Heart left ventricle (tissue), 16 donors: ENCODE results near the gene LAMA2. TPM values are rescaled to one million over a fixed set of nuclear protein-coding genes. Genes with fewer than 3 reads are reported as not detected.
A peak's percentile ranks its signal among the peaks of the same experiment; 100 is the strongest.

ENCODE experiments used
- ATAC-seq, 4 donors: fragments of 200-7000 bp; cut with Tn5 transposase; one replicate each; pipeline ENCODE4 v1.9.1; 2020 to 2022; ENCODE audit warnings: moderate library complexity in 4 of 4, mild to moderate bottlenecking in 3 of 4, moderate number of reproducible peaks in 1 of 4
- DNase-seq, 5 donors: peaks; one replicate each; pipeline ENCODE4 v3.0.0-alpha.2; 2020
- H3K27ac ChIP-seq, 12 donors: fragments of 200-600 bp; sonication (generic) in 4 of 12; one replicate each; pipeline versions ENCODE4 v1.5.0 to v1.8.0; 2016 to 2022; ENCODE audit warnings: mild to moderate bottlenecking in 2 of 12
- H3K27me3 ChIP-seq, 9 donors: fragments of 200-600 bp; sonication (generic) in 2 of 9; one replicate each; pipeline versions ENCODE4 v1.5.1 to v1.8.0; 2016 to 2022; ENCODE audit warnings: mild to moderate bottlenecking in 3 of 9
- H3K36me3 ChIP-seq, 9 donors: fragments of 200-600 bp; sonication (generic) in 2 of 9; one replicate each; pipeline versions ENCODE4 v1.5.0 to v1.8.0; 2018 to 2022; ENCODE audit warnings: mild to moderate bottlenecking in 2 of 9
- H3K4me1 ChIP-seq, 12 donors: fragments of 200-600 bp; sonication (generic) in 4 of 12; one replicate each; pipeline versions ENCODE4 v1.5.0 to v1.8.0; 2016 to 2022; ENCODE audit warnings: mild to moderate bottlenecking in 3 of 12
- H3K4me3 ChIP-seq, 12 donors: fragments of 200-600 bp; sonication (generic) in 4 of 12; one replicate each; pipeline versions ENCODE4 v1.5.0 to v1.8.0; 2017 to 2022; ENCODE audit warnings: mild to moderate bottlenecking in 9 of 12, moderate library complexity in 4 of 12
- H3K9me3 ChIP-seq, 12 donors: fragments of 200-600 bp; sonication (generic) in 4 of 12; one replicate each; pipeline versions ENCODE4 v1.5.0 to v1.8.0; 2016 to 2022; ENCODE audit warnings: mild to moderate bottlenecking in 1 of 12
- CTCF ChIP-seq, 12 donors: fragments of 200-600 bp; sonication (generic) in 4 of 12; IDR thresholded peaks; one replicate each; pipeline versions ENCODE4 v1.5.0 to v1.8.0; 2018 to 2022; ENCODE audit warnings: antibody characterized with exemption in 12 of 12, mild to moderate bottlenecking in 5 of 12
- POLR2A ChIP-seq, 2 donors: fragments of 450-650 bp; IDR thresholded peaks; one replicate each; pipeline ENCODE4 v1.6.1; 2017; ENCODE audit warnings: antibody characterized with exemption in 2 of 2, mild to moderate bottlenecking in 2 of 2, moderate library complexity in 2 of 2
- WGBS, 4 donors: extraction: QIAGEN DNeasy Blood & Tissue Kit in 2 of 4; methylation state at CpG; one replicate each; pipeline versions ENCODE4 v1.1.5 to v1.1.7; 2013 to 2018; 5-methylcytosine and 5-hydroxymethylcytosine counted together
- intact Hi-C, 10 donors: fragments of 100-400 bp; cut with DNase I; formaldehyde crosslinking; loops; one replicate each; pipeline versions ENCODE4 v1.11.1 to v1.14.2; 2022
- polyA plus RNA-seq, 2 donors: library from polyadenylated mRNA; stranded (reverse); fragments of 200-250 nt; gene quantifications; one replicate each; pipeline ENCODE4 v1.2.3, GENCODE V29; 2013
- total RNA-seq, 9 donors: library from RNA; depleted of rRNA in 2 of 9; stranded (reverse); fragments of >200 nt in 2 of 9; fragmentation: NEBNext Ultra II Directional in 3 of 9; extraction: Animal tissue kit (Norgen Biotek cat#: 25700) in 3 of 9; gene quantifications; one replicate each; pipeline versions ENCODE4 v1.1.0 to v1.2.4, GENCODE V29; 2016 to 2023
- donor health status: ischemic (EF 13 %, LVEDD 7.1; RV severe dilation, severe dysfunction).
- donor health status: healthy with polysubstance abuse.
- donor health status: DM: no; HTN: yes; CAD: no.
- donor health status: DM: no; HTN: no; CAD: no.
- donor health status: ischemic (EF 25% LVEDD 6.9; RV normal size, moderate dysfunction).
- donor health status: ischemic (EF 25% LVEDD 5.7; RV mildly dilated, moderate dysfunction).
- donor health status: healthy.
- donor health status: DM: yes; HTN: yes; CAD: no.
- donor health status: ischemic (EF 35%, LVEDD 5.7; RV mildly dilated, moderate dysfunction).
- donor health status: nonischemic (EF 11% LVEDD 7.7; RV severe dilation, severe dysfunction).
- donor health status: DM: yes; HTN: yes; CAD: no.
- donor health status: PGD.
- donor health status: ischemic (EF 29% LVEDD 5.4; RV normal size, mild dysfunction).
- donor health status: nonischemic (EF 23%, LVEDD 6.1; RV moderate dilation, normal function).

LAMA2 gene
- total and polyA plus RNA-seq, 11 donors = 34.8 to 299 (median 206) TPM

- Histone ChIP-seq H3K9me3 (no peaks in the 10 kb centered on the region), H3K4me1 (peaks cover 0 to 48% (median 17%) of the 10 kb centered on the region in 12 donors), H3K36me3 (peaks cover 0 to 14% (median 0%) of the 10 kb centered on the region in 9 donors), H3K27ac (no peak overlapping the region), H3K27me3 (no peaks in the 10 kb centered on the region), H3K4me3 (no peak overlapping the region)
- TF ChIP-seq CTCF (IDR thresholded peaks at IDR 0.05) = no peak
- TF ChIP-seq POLR2A (IDR thresholded peaks at IDR 0.05) = no peak
- intact Hi-C loops = no loop called here
- peak in 1 of 4 donors; percentile 21 for ATAC-seq
- 70 to 79% (median 74%) methylated on average over 2 of the region's 2 CpGs for WGBS, 4 donors
- no peak for DNase-seq
Measured at GRCh38 chr6:128919412-128920180, 36.7 kb downstream of the LAMA2 start.

- Histone ChIP-seq H3K4me1 (peaks cover 0 to 22% (median 4%) of the 10 kb centered on the region in 12 donors), H3K9me3 (no peaks in the 10 kb centered on the region), H3K4me3 (no peak overlapping the region), H3K36me3 (peaks cover 0 to 34% (median 17%) of the 10 kb centered on the region in 9 donors), H3K27ac (no peak overlapping the region), H3K27me3 (no peaks in the 10 kb centered on the region)
- DNase-seq = no peak
- WGBS, 4 donors = 57 to 78% (median 66%) methylated on average over 1 of the region's 1 CpG
- intact Hi-C loops = loop anchor here in 1 of 10 donors (1.0 kb wide), 1 partner anchor 26 kb away; no protein-coding TSS in a partner anchor
- TF ChIP-seq CTCF (IDR thresholded peaks at IDR 0.05) (no peak), POLR2A (IDR thresholded peaks at IDR 0.05) (no peak)
- ATAC-seq = no peak
Measured at GRCh38 chr6:128925765-128926164, 42.8 kb downstream of the LAMA2 start.

- H3K4me1 ChIP-seq = peaks cover 0 to 38% (median 4%) of the 10 kb centered on the region in 12 donors
- H3K27me3 ChIP-seq = no peaks in the 10 kb centered on the region
- DNase-seq = no peak
- peaks cover 0 to 41% (median 17%) of the 10 kb centered on the region in 9 donors for H3K36me3 ChIP-seq
- no peaks in the 10 kb centered on the region for H3K9me3 ChIP-seq
- 53 to 78% (median 59%) methylated on average over 15 to 34 of the region's 34 CpGs for WGBS, 4 donors
- intact Hi-C loops = no loop called here
- ATAC-seq = peak in 2 of 4 donors; percentile 14 to 33
- no peak overlapping the region for H3K4me3 ChIP-seq
- H3K27ac ChIP-seq = no peak overlapping the region
- TF ChIP-seq POLR2A (IDR thresholded peaks at IDR 0.05) (no peak), CTCF (IDR thresholded peaks at IDR 0.05) (no peak)
Measured at GRCh38 chr6:128929869-128930268, 46.9 kb downstream of the LAMA2 start.

- ATAC-seq = no peak
- intact Hi-C loops = no loop called here
Measured at GRCh38 chr6:128930321-128930720, 47.4 kb downstream of the LAMA2 start.

More at GRCh38 chr6:128930321-128930720, 47.4 kb downstream of the LAMA2 start:
- H3K9me3 ChIP-seq = no peaks in the 10 kb centered on the region
- H3K27ac ChIP-seq = no peak overlapping the region
- H3K4me3 ChIP-seq = no peak overlapping the region
- peaks cover 0 to 42% (median 17%) of the 10 kb centered on the region in 9 donors for H3K36me3 ChIP-seq
- peaks cover 0 to 38% (median 4%) of the 10 kb centered on the region in 12 donors for H3K4me1 ChIP-seq
- 60 to 67% (median 65%) methylated on average over 5 of the region's 5 CpGs for WGBS, 4 donors
- DNase-seq = no peak
- no peak for TF ChIP-seq POLR2A (IDR thresholded peaks at IDR 0.05)
- no peak for TF ChIP-seq CTCF (IDR thresholded peaks at IDR 0.05)
- H3K27me3 ChIP-seq = no peaks in the 10 kb centered on the region
